Endothelial cell of umbilical vein (primary cell): ENCODE measurements around the gene AP2B1. TPM values are rescaled to one million over a fixed set of nuclear protein-coding genes. Genes with fewer than 3 reads are reported as not detected.

ENCODE experiments used
- BruUV-seq: library from RNA; stranded (reverse); fragments of 400-500 nt; replicated peaks from 2 replicates; lab custom pipeline; 2021; lab: Mats Ljungman, UMichigan
- CTCF ChIA-PET: fragments of 300-600, 350-600 bp; sonication (Branson Sonifier 250); formaldehyde crosslinking; loops from one replicate; lab custom pipeline; 2021; ENCODE audit warnings: antibody characterized with exemption, inconsistent platforms; lab: Charles Lee
- POLR2A ChIA-PET: fragments of 300-600, 350-600 bp; sonication (Branson Sonifier 250); formaldehyde crosslinking; loops from one replicate; lab custom pipeline; 2021; ENCODE audit warnings: antibody characterized with exemption, inconsistent platforms; lab: Charles Lee
- DNase-seq: peaks from one replicate; pipeline ENCODE4 v3.0.0-alpha.2; 2011; ENCODE audit warnings: low read depth, low spot score
- FAIRE-seq: peaks from 2 replicates; lab custom pipeline; 2011; peaks lifted over from hg19 to GRCh38; lab: Jason Lieb, UNC
- H2AFZ ChIP-seq: 2 replicates; pipeline ENCODE4 v1.6.0; 2012; ENCODE audit warnings: low read depth, low read length, control low read depth, inconsistent platforms
- H3K27ac ChIP-seq: 2 replicates; pipeline ENCODE4 v1.5.1; 2011; ENCODE audit warnings: low read depth, mild to moderate bottlenecking, control low read depth, low read length, moderate library complexity; ENCODE audit not compliant: insufficient read depth
- H3K27me3 ChIP-seq, 2 experiments: 2 replicates each; pipeline versions ENCODE4 v1.6.0 to v1.6.1; 2011; ENCODE audit warnings: low read length in 2 of 2, mixed read lengths in 1 of 2; ENCODE audit not compliant: control insufficient read depth in 2 of 2, insufficient read depth in 2 of 2
- H3K36me3 ChIP-seq, 2 experiments: 2 replicates in 1 of 2; 3 replicates in 1 of 2; pipeline ENCODE4 v1.5.1; 2011; ENCODE audit warnings: low read length in 2 of 2, mild to moderate bottlenecking in 1 of 2, moderate library complexity in 1 of 2; ENCODE audit not compliant: control insufficient read depth in 2 of 2, insufficient read depth in 2 of 2; ENCODE audit errors: extremely low read depth in 1 of 2
- H3K4me1 ChIP-seq: 3 replicates; pipeline ENCODE4 v1.5.1; 2011; ENCODE audit warnings: mild to moderate bottlenecking, low read length; ENCODE audit not compliant: control insufficient read depth, insufficient read depth; ENCODE audit errors: extremely low read depth
- H3K4me2 ChIP-seq: 2 replicates; pipeline ENCODE4 v1.6.1; 2011; ENCODE audit warnings: low read length, control low read depth, mixed read lengths; ENCODE audit not compliant: insufficient read depth
- H3K4me3 ChIP-seq, 3 experiments: fragments of 200-600 bp in 1 of 3; sonication (generic), shearing (Covaris generic) in 1 of 3; replicated peaks in 1 of 3; 2 replicates each; pipeline ENCODE4 v1.5.1; 2011 to 2016; ENCODE audit warnings: control low read depth in 3 of 3, low read length in 3 of 3, mild to moderate bottlenecking in 2 of 3, inconsistent platforms in 1 of 3, low read depth in 1 of 3, moderate library complexity in 1 of 3; ENCODE audit not compliant: insufficient read depth in 1 of 3
- H3K79me2 ChIP-seq: 2 replicates; pipeline ENCODE4 v1.6.0; 2012; ENCODE audit warnings: low read length, inconsistent platforms; ENCODE audit not compliant: control insufficient read depth, insufficient read depth
- H3K9ac ChIP-seq: replicated peaks from 2 replicates; pipeline ENCODE3; 2011; ENCODE audit warnings: low read length, control low read depth; ENCODE audit not compliant: insufficient read depth; ENCODE audit errors: extremely low read depth
- H3K9me1 ChIP-seq: replicated peaks from 3 replicates; pipeline ENCODE4 v1.6.0; 2011; ENCODE audit warnings: mild to moderate bottlenecking, low read length; ENCODE audit not compliant: control insufficient read depth, insufficient read depth; ENCODE audit errors: extremely low read depth
- H3K9me3 ChIP-seq: replicated peaks from 2 replicates; pipeline ENCODE4 v1.5.1; 2012; ENCODE audit warnings: low read length, inconsistent platforms; ENCODE audit not compliant: control insufficient read depth, insufficient read depth
- H4K20me1 ChIP-seq: replicated peaks from 2 replicates; pipeline ENCODE3; 2011; ENCODE audit warnings: mild to moderate bottlenecking, low read length; ENCODE audit not compliant: control insufficient read depth, insufficient read depth; ENCODE audit errors: extremely low read depth
- EZH2 ChIP-seq: IDR thresholded peaks from 2 replicates; pipeline ENCODE4 v1.6.1; 2012; ENCODE audit warnings: borderline replicate concordance, low read depth, mild to moderate bottlenecking, moderate library complexity, low read length, inconsistent platforms; ENCODE audit not compliant: severe bottlenecking
- FOS ChIP-seq: IDR thresholded peaks from 2 replicates; pipeline ENCODE4 v1.6.1; 2011; ENCODE audit warnings: mild to moderate bottlenecking, low read length, moderate library complexity, borderline replicate concordance; ENCODE audit not compliant: insufficient read depth
- GATA2 ChIP-seq: IDR thresholded peaks from 2 replicates; pipeline ENCODE4 v1.7.0; 2011; ENCODE audit warnings: low read depth, mild to moderate bottlenecking, moderate library complexity, mixed read lengths, low read length; ENCODE audit not compliant: insufficient read length, insufficient read depth
- JUN ChIP-seq: IDR thresholded peaks from 2 replicates; pipeline ENCODE4 v1.6.1; 2011; ENCODE audit warnings: borderline replicate concordance, low read depth; ENCODE audit not compliant: insufficient read length, insufficient read depth
- MYC ChIP-seq: IDR thresholded peaks from one replicate; pipeline ENCODE4 v1.6.1; 2011; ENCODE audit warnings: mild to moderate bottlenecking, low read depth, low read length
- POLR2A ChIP-seq: IDR thresholded peaks from 2 replicates; pipeline ENCODE4 v1.6.1; 2012; ENCODE audit warnings: low read depth, mild to moderate bottlenecking, control low read depth, low read length
- POLR2AphosphoS5 ChIP-seq: IDR thresholded peaks from 2 replicates; pipeline ENCODE4 v1.6.1; 2012; ENCODE audit warnings: low read depth, mild to moderate bottlenecking, control low read depth, low read length, moderate library complexity; ENCODE audit not compliant: insufficient read depth
- dilution Hi-C: fragments of 300-500 bp; cut with MboI; formaldehyde crosslinking; loops from one replicate; pipeline ENCODE4 v1.15.0; 2019; ENCODE audit warnings: low sequenced_read_pairs; ENCODE audit not compliant: extremely low pct_ligation_motif_present
- intact Hi-C: fragments of 100-400 bp; cut with micrococcal nuclease; formaldehyde crosslinking; loops from one replicate; pipeline ENCODE4 v1.10.0; 2022
- polyA plus RNA-seq, 4 experiments: library from polyadenylated mRNA; depleted of rRNA in 3 of 4; stranded (reverse) in 3 of 4; unstranded in 1 of 4; fragments of >200 nt; gene quantifications; 2 replicates each; pipeline versions ENCODE4 v1.2.1 to v1.2.3, GENCODE V29; 2011 to 2012; ENCODE audit warnings: missing spikeins in 1 of 4
- total RNA-seq: library from RNA; stranded (reverse); gene quantifications from 2 replicates; pipeline ENCODE4 v1.2.3, GENCODE V29; 2021
- TF ChIP-seq, protein P1 (sequence below): IDR thresholded peaks from 2 replicates; pipeline ENCODE4 v1.6.1; 2011; ENCODE audit not compliant: insufficient read depth, insufficient read length
- TF ChIP-seq, protein P2 (sequence below), 2 donors: IDR thresholded peaks; 1 replicate in 1 of 2; 2 replicates in 1 of 2; pipeline ENCODE4 v1.5.1; 2011; ENCODE audit warnings: low read length in 2 of 2, mild to moderate bottlenecking in 2 of 2, moderate library complexity in 2 of 2, control low read depth in 1 of 2, inconsistent platforms in 1 of 2, low read depth in 1 of 2; ENCODE audit not compliant: insufficient read depth in 1 of 2; ENCODE audit errors: extremely low read depth in 1 of 2

Gene AP2B1
- total and polyA plus RNA-seq, 2 donors (not counting 3 experiments of a cell fraction or from before 2014, with no cell fraction given) = 106 to 198 TPM

DNA sequence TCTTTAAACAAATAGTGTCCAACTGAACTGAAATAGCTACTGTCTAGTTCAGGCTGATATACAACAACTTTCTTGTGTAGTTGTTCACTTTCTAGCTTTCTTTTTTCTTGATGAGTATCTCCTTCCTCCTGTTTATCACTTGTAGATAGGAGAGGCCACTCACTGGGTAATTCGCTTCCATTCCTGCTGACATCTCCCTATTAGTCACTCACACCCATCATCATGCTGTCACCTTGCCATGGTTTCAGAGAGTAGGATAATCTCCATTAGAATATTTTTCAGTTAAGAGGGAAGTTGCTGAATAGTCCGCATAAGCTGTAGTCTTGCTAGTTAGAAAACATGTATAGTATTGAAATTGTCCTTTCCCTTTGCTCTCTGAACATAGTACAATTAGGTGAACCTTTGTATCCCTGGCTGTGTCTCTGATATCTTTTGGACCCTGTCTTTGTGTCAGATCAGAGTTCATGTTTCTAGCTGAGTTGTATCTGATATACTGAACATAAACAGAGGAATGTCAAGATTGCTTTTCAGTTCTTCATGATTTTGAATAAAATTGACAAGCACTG, 79.9 kb downstream of the AP2B1 start:
- Histone ChIP-seq H2AFZ (no peak overlapping the region), H3K4me1 (no peaks in the 10 kb centered on the region), H3K36me3 (peaks cover 1 to 22% of the 10 kb centered on the region in 2 experiments), H3K4me2 (no peak overlapping the region), H3K9me1 (no peaks in the 10 kb centered on the region), H3K9me3 (no peaks in the 10 kb centered on the region), H3K4me3 (no peak overlapping the region), H3K27ac (no peak overlapping the region), H3K9ac (no peak overlapping the region), H3K79me2 (no peaks in the 10 kb centered on the region), H4K20me1 (no peaks in the 10 kb centered on the region), H3K27me3 (no peaks in the 10 kb centered on the region)
- dilution Hi-C loops (no loop called here), intact Hi-C loops (no loop called here)
- no TSS peak for BruUV-seq
- no peak for TF ChIP-seq EZH2
- TF ChIP-seq POLR2AphosphoS5 = no peak
- TF ChIP-seq, protein P1, sequence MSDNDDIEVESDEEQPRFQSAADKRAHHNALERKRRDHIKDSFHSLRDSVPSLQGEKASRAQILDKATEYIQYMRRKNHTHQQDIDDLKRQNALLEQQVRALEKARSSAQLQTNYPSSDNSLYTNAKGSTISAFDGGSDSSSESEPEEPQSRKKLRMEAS = no peak
- DNase-seq = peak; percentile 3
- ChIA-PET POLR2A (no interaction called here), CTCF (interaction anchor here (0.9 to 3.4 kb wide), 3 partner anchors 10 to 81 kb away, joined by 4 to 12 read pairs (median 5); no protein-coding TSS in a partner anchor)
- FAIRE-seq = no peak

DNA sequence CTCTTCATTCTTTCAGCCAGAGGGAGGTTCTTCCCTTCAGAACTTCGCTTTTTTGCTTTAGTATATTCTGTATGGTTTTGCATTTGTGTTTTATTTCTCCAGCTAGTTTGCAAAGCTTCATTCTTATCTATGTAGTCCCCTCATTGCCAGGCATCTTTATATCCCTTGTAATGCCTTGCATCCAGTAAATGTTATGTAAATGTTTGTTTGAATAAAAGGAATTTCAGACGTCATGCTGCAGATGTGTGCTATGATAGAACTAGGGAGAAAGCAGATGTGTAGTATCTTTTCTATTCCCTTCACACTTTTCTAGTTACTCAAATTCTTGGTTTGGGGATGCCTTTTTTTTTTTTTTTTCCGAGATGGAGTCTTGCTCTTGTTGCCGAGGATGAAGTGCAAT, 81.7 kb downstream of the AP2B1 start:
- DNase-seq (no peak), FAIRE-seq (no peak)
- H3K27ac ChIP-seq = no peak overlapping the region
- no peak overlapping the region for H3K9ac ChIP-seq
- H3K27me3 ChIP-seq = no peaks in the 10 kb centered on the region
- H3K9me3 ChIP-seq = no peaks in the 10 kb centered on the region
- BruUV-seq = no TSS peak
- no peak overlapping the region for H3K4me2 ChIP-seq
- no peak overlapping the region for H2AFZ ChIP-seq
- no peaks in the 10 kb centered on the region for H3K9me1 ChIP-seq
- no peaks in the 10 kb centered on the region for H3K79me2 ChIP-seq
- H3K36me3 ChIP-seq = peaks cover 3 to 22% of the 10 kb centered on the region in 2 experiments
- CTCF ChIA-PET = no interaction called here
- no peak overlapping the region for H3K4me3 ChIP-seq
- H3K4me1 ChIP-seq = no peaks in the 10 kb centered on the region
- intact Hi-C loops = no loop called here
- H4K20me1 ChIP-seq = no peaks in the 10 kb centered on the region
- dilution Hi-C loops = no loop called here
- POLR2A ChIA-PET = no interaction called here
- TF ChIP-seq, protein P1 = no peak
- TF ChIP-seq GATA2 (no peak), MYC (no peak), POLR2A (no peak), EZH2 (no peak), POLR2AphosphoS5 (no peak), FOS (no peak), JUN (no peak)
- TF ChIP-seq, protein P2, sequence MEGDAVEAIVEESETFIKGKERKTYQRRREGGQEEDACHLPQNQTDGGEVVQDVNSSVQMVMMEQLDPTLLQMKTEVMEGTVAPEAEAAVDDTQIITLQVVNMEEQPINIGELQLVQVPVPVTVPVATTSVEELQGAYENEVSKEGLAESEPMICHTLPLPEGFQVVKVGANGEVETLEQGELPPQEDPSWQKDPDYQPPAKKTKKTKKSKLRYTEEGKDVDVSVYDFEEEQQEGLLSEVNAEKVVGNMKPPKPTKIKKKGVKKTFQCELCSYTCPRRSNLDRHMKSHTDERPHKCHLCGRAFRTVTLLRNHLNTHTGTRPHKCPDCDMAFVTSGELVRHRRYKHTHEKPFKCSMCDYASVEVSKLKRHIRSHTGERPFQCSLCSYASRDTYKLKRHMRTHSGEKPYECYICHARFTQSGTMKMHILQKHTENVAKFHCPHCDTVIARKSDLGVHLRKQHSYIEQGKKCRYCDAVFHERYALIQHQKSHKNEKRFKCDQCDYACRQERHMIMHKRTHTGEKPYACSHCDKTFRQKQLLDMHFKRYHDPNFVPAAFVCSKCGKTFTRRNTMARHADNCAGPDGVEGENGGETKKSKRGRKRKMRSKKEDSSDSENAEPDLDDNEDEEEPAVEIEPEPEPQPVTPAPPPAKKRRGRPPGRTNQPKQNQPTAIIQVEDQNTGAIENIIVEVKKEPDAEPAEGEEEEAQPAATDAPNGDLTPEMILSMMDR (IDR thresholded peaks at IDR 0.05; ENCODE audit: extremely low read depth in 1 of 2, insufficient read depth in 1 of 2, low read depth in 1 of 2, low read length in 2 of 2) = no peak
